ENCODE measurements around the gene MEOX1. TPM values are rescaled to one million over a fixed set of nuclear protein-coding genes. Genes with fewer than 3 reads are reported as not detected.

Gene MEOX1
- total and polyA plus RNA-seq, 2 of the 13 experiments (the other 11 are each of a cell fraction or from before 2014, with no cell fraction given), result not detected

DNA sequence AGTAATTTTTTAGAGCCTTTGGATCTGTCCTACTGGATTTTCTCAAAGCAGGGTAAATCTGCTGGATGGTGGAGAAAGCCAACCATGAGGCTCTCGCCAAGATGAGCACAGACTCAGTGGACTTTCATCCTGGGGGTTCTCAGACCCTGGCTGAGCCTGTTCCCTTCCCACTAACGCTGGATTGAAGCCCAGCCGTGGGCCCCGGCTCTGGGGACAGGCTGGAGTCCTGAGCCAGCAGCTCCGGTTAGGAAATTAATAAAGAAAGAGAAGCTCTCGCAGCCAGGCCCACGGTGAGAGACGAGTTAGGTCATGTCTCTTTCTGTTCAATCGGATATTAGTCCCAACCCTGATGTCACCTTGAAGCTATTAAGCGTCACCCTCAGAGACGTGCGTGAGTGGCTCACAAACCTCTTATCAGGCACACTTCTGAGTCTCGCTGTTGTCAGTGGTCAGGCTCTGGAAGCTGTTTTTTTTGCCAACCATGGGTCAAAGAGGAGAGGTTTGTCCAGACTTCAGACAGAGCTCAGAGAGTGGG, 27.1 kb downstream of the MEOX1 start (continued):
- no peak for TF ChIP-seq ZNF281 (CRISPR knock-in tag; IDR thresholded peaks at IDR 0.05; ENCODE audit: borderline replicate concordance)
- no peak for TF ChIP-seq PAWR (CRISPR knock-in tag; IDR thresholded peaks at IDR 0.05; ENCODE audit: borderline replicate concordance)
- no peak for TF ChIP-seq ZBTB40 (IDR thresholded peaks at IDR 0.05)
- TF ChIP-seq ZBTB40 (CRISPR knock-in tag; IDR thresholded peaks at IDR 0.05), result 0 out of 2 replicates have a peak, but pooled peaks have one; percentile 22
- 0 out of 2 replicates have a peak, but pooled peaks have one; percentile 22 for TF ChIP-seq PHF20 (CRISPR knock-in tag; IDR thresholded peaks at IDR 0.05)
- TF ChIP-seq, protein P1, sequence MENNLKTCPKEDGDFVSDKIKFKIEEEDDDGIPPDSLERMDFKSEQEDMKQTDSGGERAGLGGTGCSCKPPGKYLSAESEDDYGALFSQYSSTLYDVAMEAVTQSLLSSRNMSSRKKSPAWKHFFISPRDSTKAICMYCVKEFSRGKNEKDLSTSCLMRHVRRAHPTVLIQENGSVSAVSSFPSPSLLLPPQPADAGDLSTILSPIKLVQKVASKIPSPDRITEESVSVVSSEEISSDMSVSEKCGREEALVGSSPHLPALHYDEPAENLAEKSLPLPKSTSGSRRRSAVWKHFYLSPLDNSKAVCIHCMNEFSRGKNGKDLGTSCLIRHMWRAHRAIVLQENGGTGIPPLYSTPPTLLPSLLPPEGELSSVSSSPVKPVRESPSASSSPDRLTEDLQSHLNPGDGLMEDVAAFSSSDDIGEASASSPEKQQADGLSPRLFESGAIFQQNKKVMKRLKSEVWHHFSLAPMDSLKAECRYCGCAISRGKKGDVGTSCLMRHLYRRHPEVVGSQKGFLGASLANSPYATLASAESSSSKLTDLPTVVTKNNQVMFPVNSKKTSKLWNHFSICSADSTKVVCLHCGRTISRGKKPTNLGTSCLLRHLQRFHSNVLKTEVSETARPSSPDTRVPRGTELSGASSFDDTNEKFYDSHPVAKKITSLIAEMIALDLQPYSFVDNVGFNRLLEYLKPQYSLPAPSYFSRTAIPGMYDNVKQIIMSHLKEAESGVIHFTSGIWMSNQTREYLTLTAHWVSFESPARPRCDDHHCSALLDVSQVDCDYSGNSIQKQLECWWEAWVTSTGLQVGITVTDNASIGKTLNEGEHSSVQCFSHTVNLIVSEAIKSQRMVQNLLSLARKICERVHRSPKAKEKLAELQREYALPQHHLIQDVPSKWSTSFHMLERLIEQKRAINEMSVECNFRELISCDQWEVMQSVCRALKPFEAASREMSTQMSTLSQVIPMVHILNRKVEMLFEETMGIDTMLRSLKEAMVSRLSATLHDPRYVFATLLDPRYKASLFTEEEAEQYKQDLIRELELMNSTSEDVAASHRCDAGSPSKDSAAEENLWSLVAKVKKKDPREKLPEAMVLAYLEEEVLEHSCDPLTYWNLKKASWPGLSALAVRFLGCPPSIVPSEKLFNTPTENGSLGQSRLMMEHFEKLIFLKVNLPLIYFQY (CRISPR knock-in tag; IDR thresholded peaks at IDR 0.05; ENCODE audit: borderline replicate concordance), result no peak
- no peak for TF ChIP-seq PCBP1 (IDR thresholded peaks at IDR 0.05; ENCODE audit: borderline replicate concordance, low read depth, low read length)
- TF ChIP-seq MTERF4 (CRISPR knock-in tag; IDR thresholded peaks at IDR 0.05), result 0 out of 2 replicates have a peak, but pooled peaks have one; percentile 58
- TF ChIP-seq HCFC1 (IDR thresholded peaks at IDR 0.05; ENCODE audit: low read depth, low read length), result no peak
- 0 out of 2 replicates have a peak, but pooled peaks have one; percentile 26 for TF ChIP-seq NFKB2 (CRISPR knock-in tag; IDR thresholded peaks at IDR 0.05; ENCODE audit: borderline replicate concordance)
